ENCODE data around the gene IFT80.

- TF ChIP-seq, protein P1, sequence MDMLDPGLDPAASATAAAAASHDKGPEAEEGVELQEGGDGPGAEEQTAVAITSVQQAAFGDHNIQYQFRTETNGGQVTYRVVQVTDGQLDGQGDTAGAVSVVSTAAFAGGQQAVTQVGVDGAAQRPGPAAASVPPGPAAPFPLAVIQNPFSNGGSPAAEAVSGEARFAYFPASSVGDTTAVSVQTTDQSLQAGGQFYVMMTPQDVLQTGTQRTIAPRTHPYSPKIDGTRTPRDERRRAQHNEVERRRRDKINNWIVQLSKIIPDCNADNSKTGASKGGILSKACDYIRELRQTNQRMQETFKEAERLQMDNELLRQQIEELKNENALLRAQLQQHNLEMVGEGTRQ (IDR thresholded peaks at IDR 0.05; ENCODE audit: low read depth, low read length): no peak
- TF ChIP-seq CTCF (conservative IDR thresholded peaks at IDR 0.05; ENCODE audit: low read depth, low read length): no peak
- no peak for TF ChIP-seq RFX5 (IDR thresholded peaks at IDR 0.05; ENCODE audit: low read depth, low read length)
- TF ChIP-seq POLR2A (IDR thresholded peaks at IDR 0.05; ENCODE audit: low read depth, low read length): no peak
- TF ChIP-seq CEBPB (IDR thresholded peaks at IDR 0.05; ENCODE audit: low read depth, low read length): no peak
- TF ChIP-seq BHLHE40 (IDR thresholded peaks at IDR 0.05; ENCODE audit: low read depth, low read length): no peak
- TF ChIP-seq SMC3 (IDR thresholded peaks at IDR 0.05; ENCODE audit: low read depth, low read length): no peak
- TF ChIP-seq MXI1 (IDR thresholded peaks at IDR 0.05; ENCODE audit: borderline replicate concordance, low read depth, low read length): no peak
- no peak for TF ChIP-seq FOS (IDR thresholded peaks at IDR 0.05; ENCODE audit: low read depth, low read length)
- no peak for TF ChIP-seq RCOR1 (IDR thresholded peaks at IDR 0.05; ENCODE audit: insufficient replicate concordance, low read length)
- TF ChIP-seq RAD21 (IDR thresholded peaks at IDR 0.05; ENCODE audit: low read length): no peak
- no peak for TF ChIP-seq MAZ (IDR thresholded peaks at IDR 0.05; ENCODE audit: borderline replicate concordance, low read depth, low read length)
- no peak for TF ChIP-seq NFE2L2 (IDR thresholded peaks at IDR 0.05; ENCODE audit: low read depth, low read length)
- TF ChIP-seq MAFK (IDR thresholded peaks at IDR 0.05; ENCODE audit: low read depth, low read length): no peak
Observed at GRCh38 chr3:160260587-160261270, 138.3 kb downstream of the IFT80 start.
